ENCODE results near the gene BSG.

DNA sequence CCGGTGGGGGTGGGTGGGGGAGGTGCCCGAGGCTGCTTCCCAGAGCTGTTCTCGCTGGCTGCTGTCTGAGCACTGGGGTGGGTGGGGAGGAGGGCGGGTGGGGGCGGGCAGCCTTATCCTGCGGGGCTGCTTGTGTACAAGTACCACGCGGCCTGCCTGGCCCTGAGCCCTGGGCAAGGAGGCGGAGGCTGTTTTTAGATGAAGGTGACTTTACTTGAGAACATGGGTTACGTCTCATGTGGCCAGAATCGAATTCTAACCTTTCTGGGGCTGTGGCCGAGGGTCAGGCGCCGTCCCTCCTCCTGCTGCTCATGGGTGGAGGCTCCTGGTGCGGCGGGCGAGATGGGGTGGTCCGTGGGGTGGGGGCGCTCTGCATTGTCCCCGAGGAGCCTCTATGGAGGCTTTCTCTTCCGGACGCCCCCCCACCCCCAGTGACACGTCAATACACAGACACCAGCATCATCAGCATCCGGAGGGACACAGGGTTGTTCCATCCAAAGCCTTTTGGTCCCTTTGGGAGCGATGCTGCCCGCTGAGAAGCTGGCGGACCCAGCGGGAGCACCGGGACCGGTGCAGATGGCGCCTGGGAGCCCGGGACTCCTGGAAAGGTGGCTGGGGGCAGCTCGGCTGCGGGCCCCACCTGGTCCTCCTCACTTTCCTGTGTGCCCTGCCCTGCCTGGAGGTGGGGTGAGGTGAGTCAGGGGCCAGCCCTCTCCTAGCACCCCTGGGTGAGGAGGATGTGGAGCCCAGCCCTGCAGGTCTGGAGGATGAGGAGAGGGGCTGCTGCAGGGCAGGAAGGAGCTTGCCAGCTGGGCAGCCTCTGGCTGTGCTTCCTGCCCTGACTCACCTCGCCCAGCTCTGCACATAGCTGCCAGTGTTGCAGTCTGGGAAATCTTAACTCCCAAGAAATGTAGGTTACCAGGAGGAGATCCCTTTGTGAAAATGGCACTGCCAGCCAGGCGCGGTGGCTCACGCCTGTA, 3.4 kb downstream of the BSG start:
- TF ChIP-seq, protein P1, sequence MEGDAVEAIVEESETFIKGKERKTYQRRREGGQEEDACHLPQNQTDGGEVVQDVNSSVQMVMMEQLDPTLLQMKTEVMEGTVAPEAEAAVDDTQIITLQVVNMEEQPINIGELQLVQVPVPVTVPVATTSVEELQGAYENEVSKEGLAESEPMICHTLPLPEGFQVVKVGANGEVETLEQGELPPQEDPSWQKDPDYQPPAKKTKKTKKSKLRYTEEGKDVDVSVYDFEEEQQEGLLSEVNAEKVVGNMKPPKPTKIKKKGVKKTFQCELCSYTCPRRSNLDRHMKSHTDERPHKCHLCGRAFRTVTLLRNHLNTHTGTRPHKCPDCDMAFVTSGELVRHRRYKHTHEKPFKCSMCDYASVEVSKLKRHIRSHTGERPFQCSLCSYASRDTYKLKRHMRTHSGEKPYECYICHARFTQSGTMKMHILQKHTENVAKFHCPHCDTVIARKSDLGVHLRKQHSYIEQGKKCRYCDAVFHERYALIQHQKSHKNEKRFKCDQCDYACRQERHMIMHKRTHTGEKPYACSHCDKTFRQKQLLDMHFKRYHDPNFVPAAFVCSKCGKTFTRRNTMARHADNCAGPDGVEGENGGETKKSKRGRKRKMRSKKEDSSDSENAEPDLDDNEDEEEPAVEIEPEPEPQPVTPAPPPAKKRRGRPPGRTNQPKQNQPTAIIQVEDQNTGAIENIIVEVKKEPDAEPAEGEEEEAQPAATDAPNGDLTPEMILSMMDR (IDR thresholded peaks at IDR 0.05 in 2 of 3, conservative IDR thresholded peaks at IDR 0.05 in 1 of 3; ENCODE audit: control insufficient read depth in 2 of 3, extremely low read depth in 1 of 3, insufficient read depth in 1 of 3, low read depth in 3 of 3, low read length in 3 of 3) = no peak
- TF ChIP-seq GABPA (IDR thresholded peaks at IDR 0.05; ENCODE audit: low read depth) = no peak
